Calu3 (cell line): ENCODE data around the gene BAZ1A. TPM values are rescaled to one million over a fixed set of nuclear protein-coding genes. Genes with fewer than 3 reads are reported as not detected.

Source experiments
- BruUV-seq: library from RNA; stranded (reverse); fragments of 400-500 nt; replicated peaks from 2 replicates; lab custom pipeline; 2021; lab: Mats Ljungman, UMichigan
- CTCF ChIA-PET: fragments of 300-600 bp; sonication (Branson Sonifier 250); formaldehyde crosslinking; loops from one replicate; lab custom pipeline; 2022; ENCODE audit warnings: antibody characterized with exemption; lab: Charles Lee
- DNase-seq: peaks from one replicate; pipeline ENCODE4 v3.0.0; 2022
- H3K27ac Mint-ChIP-seq: one replicate; pipeline ENCODE4 v1.8.0; 2022; ENCODE audit warnings: mixed read lengths; ENCODE audit not compliant: unreplicated experiment
- H3K27me3 Mint-ChIP-seq: one replicate; pipeline ENCODE4 v1.8.0; 2022; ENCODE audit warnings: mixed read lengths; ENCODE audit not compliant: unreplicated experiment
- H3K36me3 Mint-ChIP-seq: one replicate; pipeline ENCODE4 v1.8.0; 2022; ENCODE audit warnings: mild to moderate bottlenecking, moderate library complexity, mixed read lengths; ENCODE audit not compliant: insufficient read depth, unreplicated experiment
- H3K4me1 Mint-ChIP-seq: one replicate; pipeline ENCODE4 v1.8.0; 2022; ENCODE audit warnings: mild to moderate bottlenecking, low read depth, mixed read lengths; ENCODE audit not compliant: unreplicated experiment
- H3K4me3 Mint-ChIP-seq: one replicate; pipeline ENCODE4 v1.8.0; 2022; ENCODE audit warnings: mild to moderate bottlenecking, low read depth, moderate library complexity, mixed read lengths; ENCODE audit not compliant: unreplicated experiment
- H3K9me3 Mint-ChIP-seq: one replicate; pipeline ENCODE4 v1.8.0; 2022; ENCODE audit warnings: low read depth, mixed read lengths; ENCODE audit not compliant: unreplicated experiment
- CTCF ChIP-seq: fragments of 200-600 bp; IDR thresholded peaks from one replicate; pipeline ENCODE4 v1.8.0; 2022; ENCODE audit warnings: antibody characterized with exemption; ENCODE audit not compliant: unreplicated experiment
- intact Hi-C: fragments of 100-400 bp; cut with micrococcal nuclease; formaldehyde crosslinking; loops from one replicate; pipeline ENCODE4 v1.10.0; 2022; ENCODE audit not compliant: unreplicated experiment
- total RNA-seq: library from RNA; stranded (reverse); gene quantifications from 2 replicates; pipeline ENCODE4 v1.2.3, GENCODE V29; 2022

Gene BAZ1A
- total RNA-seq, 1 experiment from 2014 or later = 35.7 TPM

- Mint-ChIP-seq H3K9me3 (no peaks in the 10 kb centered on the region), H3K36me3 (peaks cover 18% of the 10 kb centered on the region), H3K4me1 (no peaks in the 10 kb centered on the region), H3K4me3 (no peak overlapping the region), H3K27ac (no peak overlapping the region), H3K27me3 (no peaks in the 10 kb centered on the region)
- BruUV-seq = no TSS peak
- DNase-seq = no peak
- CTCF ChIA-PET = no interaction called here
- TF ChIP-seq CTCF = no peak
- intact Hi-C loops = no loop called here
Measured at GRCh38 chr14:34824826-34825225, 50.3 kb downstream of the BAZ1A start.

- TF ChIP-seq CTCF = no peak
- BruUV-seq = no TSS peak
- CTCF ChIA-PET = no interaction called here
- Mint-ChIP-seq H3K27me3 (no peaks in the 10 kb centered on the region), H3K9me3 (no peaks in the 10 kb centered on the region), H3K36me3 (peaks cover 18% of the 10 kb centered on the region), H3K27ac (no peak overlapping the region), H3K4me1 (no peaks in the 10 kb centered on the region), H3K4me3 (no peak overlapping the region)
- no peak for DNase-seq
- intact Hi-C loops = no loop called here
Measured at GRCh38 chr14:34824256-34824655, 50.9 kb downstream of the BAZ1A start.

GRCh38 chr14:34817768-34818167, 57.4 kb downstream of the BAZ1A start:
- H3K4me3 Mint-ChIP-seq = no peak overlapping the region
- no peaks in the 10 kb centered on the region for H3K27me3 Mint-ChIP-seq
- TF ChIP-seq CTCF = no peak
- CTCF ChIA-PET = no interaction called here
- no peaks in the 10 kb centered on the region for H3K36me3 Mint-ChIP-seq
- H3K27ac Mint-ChIP-seq = no peak overlapping the region
- no TSS peak for BruUV-seq
- no peaks in the 10 kb centered on the region for H3K4me1 Mint-ChIP-seq
- no peaks in the 10 kb centered on the region for H3K9me3 Mint-ChIP-seq
- no peak for DNase-seq
- intact Hi-C loops = no loop called here

- no peak for TF ChIP-seq CTCF
- DNase-seq = no peak
- Mint-ChIP-seq H3K4me3 (no peak overlapping the region), H3K36me3 (peaks cover 12% of the 10 kb centered on the region), H3K4me1 (no peaks in the 10 kb centered on the region), H3K27me3 (no peaks in the 10 kb centered on the region), H3K9me3 (no peaks in the 10 kb centered on the region), H3K27ac (no peak overlapping the region)
- CTCF ChIA-PET = no interaction called here
- BruUV-seq = no TSS peak
- intact Hi-C loops = no loop called here
Measured at GRCh38 chr14:34810028-34810427, 65.1 kb downstream of the BAZ1A start.

GRCh38 chr14:34806257-34806656, 68.9 kb downstream of the BAZ1A start:
- Mint-ChIP-seq H3K4me1 (no peaks in the 10 kb centered on the region), H3K9me3 (no peaks in the 10 kb centered on the region), H3K27me3 (no peaks in the 10 kb centered on the region), H3K27ac (no peak overlapping the region), H3K4me3 (no peak overlapping the region), H3K36me3 (peaks cover 21% of the 10 kb centered on the region)
- TF ChIP-seq CTCF = no peak
- CTCF ChIA-PET = interaction anchor here (0.6 kb wide), 1 partner anchor 172 kb away, joined by 3 read pairs; no protein-coding TSS in a partner anchor
- intact Hi-C loops = no loop called here
- DNase-seq = no peak
- no TSS peak for BruUV-seq
